Suppressor macrophage treated with lipopolysaccharide for 4 hours (primary cell): ENCODE data around the gene OR5L1.

Experiments
- DNase-seq: peaks from one replicate; pipeline ENCODE4 v3.0.0-alpha.2; 2020

The OR5L1 gene

DNA sequence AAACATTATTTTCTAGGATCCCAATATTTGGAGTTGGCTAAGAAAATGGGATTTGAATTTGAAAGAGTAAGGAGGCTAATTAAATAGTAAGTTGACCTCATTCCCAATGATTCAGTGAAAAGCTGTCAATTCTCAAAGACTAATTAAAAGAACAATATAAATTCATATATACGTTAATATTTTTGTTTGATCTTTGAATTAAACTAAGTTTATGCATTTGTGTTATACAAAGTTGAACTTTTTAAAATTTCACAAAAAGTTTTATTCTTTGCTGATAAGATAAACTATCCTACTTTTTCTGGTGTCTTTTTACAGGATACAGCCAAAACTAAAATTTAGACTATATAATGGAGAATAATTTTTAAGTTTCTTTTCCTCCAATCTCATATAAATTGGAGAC is at the start of gene OR5L1:
Gene OR5L1, plus strand, starts transcription at position 301 of the 400 bp plus-strand sequence. CDS start 100 bp downstream, outside the sequence.
- DNase-seq: no peak

DNA sequence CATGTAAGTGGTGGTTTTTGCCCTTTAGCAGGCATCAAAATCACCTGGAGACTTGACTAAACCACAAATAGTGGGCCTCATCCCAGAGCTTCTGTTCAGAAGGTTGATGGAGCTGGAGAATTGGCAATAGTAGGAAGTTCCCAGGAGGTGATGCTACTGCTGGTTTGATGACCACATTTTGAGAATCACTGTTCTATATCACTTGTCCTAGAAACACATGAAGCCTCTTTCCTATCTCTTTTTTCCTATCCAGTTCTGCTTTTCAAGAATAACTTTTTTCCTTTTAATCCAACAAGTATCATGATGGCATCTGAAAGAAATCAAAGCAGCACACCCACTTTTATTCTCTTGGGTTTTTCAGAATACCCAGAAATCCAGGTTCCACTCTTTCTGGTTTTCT is 38.0 kb upstream of the OR5L1 start, which contains the start of gene OR5D13:
Gene OR5D13, plus strand, starts transcription at position 301 of the 400 bp plus-strand sequence. Its CDS starts 0 bp downstream, at position 301.
- no peak for DNase-seq

DNA sequence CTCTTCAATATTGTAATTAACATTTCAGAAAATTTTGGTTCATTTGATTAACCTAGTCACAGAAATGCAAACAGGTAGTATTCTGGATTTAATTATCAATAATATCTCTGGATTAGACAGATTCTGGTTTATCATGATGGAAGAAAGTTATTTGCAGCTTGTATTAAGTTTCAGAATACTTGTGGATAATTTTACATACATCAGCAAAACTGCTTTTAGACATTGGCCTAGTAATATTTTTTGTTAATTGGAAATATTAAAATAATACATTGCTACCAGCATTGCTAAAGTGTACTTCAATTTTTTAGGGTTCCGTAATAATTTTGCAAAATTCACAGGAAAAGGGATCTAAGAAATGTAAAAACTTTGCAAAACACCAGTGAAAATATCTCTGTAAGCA is 19.6 kb upstream of the OR5L1 start:
- DNase-seq: no peak

DNA sequence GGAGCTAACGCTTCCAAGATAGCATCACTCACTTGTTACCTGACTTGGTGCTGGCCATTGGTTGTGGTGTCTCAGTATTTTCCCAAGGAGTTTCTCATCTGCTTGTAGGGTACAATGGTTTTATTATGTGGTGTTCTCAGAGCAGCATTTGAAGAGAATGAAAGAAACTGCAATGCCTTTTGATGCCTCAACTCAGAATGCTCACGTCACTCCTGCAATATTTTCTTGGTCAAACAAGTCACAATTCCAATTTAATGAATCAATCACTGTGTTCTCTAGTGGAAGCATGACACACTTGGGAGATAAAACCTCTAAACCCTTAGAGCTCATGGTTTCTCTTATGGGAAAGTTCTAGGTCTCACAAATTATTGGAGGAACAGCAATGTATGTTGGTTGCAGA is 17.8 kb upstream of the OR5L1 start:
- DNase-seq: no peak

DNA sequence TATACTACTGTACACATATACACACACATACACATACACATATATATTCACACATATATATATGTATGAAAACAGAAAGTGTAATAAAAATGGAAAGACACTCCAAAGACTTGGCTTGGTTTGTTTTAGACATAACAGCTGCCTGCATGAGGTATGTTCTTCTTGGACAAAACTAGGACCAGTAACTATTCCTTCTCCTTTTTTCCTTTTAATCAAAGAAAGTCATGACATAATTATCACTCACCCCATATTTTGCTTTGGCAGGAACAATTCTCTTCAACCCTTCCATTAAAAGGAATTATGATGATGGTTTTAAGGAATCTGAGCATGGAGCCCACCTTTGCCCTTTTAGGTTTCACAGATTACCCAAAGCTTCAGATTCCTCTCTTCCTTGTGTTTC is 15.9 kb upstream of the OR5L1 start, which contains the start of gene OR5D14:
Gene OR5D14, plus strand, starts transcription at position 301 of the 400 bp plus-strand sequence. Its CDS starts 0 bp downstream, at position 301.
- no peak for DNase-seq

DNA sequence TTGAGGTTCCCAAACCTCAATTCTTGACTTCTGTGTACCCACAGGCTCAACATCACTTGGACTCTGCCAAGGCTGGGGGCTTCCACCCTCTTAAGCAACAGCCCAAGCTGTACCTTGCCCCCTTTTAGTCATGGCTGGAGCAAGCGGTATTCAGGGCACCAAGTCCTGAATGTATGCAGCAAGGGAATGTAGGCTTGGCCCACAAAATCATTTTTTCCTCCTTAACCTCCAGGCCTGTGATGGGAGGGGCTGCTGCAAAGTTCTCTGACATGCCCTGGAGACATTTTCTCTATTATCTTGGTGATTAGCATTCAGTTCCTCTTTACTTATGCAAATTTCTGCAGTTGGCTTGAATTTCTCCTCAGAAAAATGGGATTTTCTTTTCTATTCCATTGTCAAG is 4.9 kb upstream of the OR5L1 start:
- DNase-seq: no peak

DNA sequence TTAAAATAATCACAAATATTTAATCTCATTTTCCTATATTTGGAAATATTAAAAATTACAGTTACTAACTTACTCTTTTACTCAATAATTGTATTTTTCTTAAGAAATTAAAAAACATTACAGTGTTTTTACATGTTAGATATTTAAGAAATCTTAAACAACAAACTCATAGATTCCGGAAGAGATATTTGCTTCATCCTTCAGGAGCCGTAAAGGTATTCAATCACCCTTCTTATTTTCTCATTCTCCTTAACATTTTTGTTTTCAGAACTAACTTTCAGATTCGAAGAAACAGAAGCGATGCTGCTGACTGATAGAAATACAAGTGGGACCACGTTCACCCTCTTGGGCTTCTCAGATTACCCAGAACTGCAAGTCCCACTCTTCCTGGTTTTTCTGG is 8.2 kb downstream of the OR5L1 start, which contains the start of gene OR5D18:
Gene OR5D18, plus strand, starts transcription at position 301 of the 400 bp plus-strand sequence. Its CDS starts 0 bp downstream, at position 301.
- no peak for DNase-seq

DNA sequence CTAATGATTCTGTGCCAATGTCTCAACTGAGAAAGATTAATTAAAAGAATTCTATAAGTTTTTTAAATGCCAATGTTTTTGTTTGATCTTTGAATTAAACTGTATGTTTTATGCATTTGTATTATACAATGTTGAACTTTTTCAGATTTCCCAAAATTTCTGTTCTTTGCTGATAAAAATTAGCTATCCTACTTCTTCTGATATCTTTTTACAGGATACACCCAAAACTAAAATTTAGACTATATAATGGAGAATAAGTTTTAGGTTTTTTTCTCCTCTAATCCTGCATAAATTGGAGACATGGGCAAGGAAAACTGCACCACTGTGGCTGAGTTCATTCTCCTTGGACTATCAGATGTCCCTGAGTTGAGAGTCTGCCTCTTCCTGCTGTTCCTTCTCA is 15.8 kb downstream of the OR5L1 start, which contains the start of gene OR5L2:
Gene OR5L2, plus strand, starts transcription at position 301 of the 400 bp plus-strand sequence. Its CDS starts 0 bp downstream, at position 301.
- DNase-seq: no peak

DNA sequence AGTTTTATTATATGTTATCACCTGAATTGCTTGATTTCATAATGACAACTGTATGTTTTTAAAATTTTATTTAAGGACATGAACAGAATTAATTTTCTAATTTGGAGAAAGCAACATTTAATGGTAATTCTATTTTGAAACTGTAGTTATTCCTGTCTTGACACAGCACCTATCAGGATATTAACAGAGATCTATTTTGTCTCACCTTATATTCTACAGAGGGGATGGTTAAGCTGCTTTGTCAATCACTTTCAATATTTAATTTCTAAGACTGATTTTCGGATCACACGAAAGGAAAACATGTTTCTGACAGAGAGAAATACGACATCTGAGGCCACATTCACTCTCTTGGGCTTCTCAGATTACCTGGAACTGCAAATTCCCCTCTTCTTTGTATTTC is 27.3 kb downstream of the OR5L1 start, which contains the start of gene OR5D16:
Gene OR5D16, plus strand, starts transcription at position 301 of the 400 bp plus-strand sequence. Its CDS starts 0 bp downstream, at position 301.
- no peak for DNase-seq

DNA sequence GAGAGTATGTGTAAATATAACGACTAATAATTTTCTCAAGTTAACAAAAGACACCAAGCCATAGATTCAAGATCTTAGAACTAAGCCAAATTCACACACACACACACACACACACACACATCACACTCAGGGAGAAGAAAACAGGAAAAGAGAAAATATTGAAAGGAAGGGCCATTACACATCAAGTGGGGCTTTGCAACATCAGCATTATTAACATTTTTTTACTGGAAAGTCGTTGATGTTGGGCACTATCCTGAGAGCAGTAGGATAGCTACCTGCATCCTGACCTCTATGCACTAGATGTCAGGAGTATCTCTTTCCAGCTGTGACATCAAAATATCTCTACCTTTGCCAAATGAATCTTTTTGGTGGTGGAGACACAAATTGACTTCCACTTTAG is 36.3 kb downstream of the OR5L1 start:
- no peak for DNase-seq

DNA sequence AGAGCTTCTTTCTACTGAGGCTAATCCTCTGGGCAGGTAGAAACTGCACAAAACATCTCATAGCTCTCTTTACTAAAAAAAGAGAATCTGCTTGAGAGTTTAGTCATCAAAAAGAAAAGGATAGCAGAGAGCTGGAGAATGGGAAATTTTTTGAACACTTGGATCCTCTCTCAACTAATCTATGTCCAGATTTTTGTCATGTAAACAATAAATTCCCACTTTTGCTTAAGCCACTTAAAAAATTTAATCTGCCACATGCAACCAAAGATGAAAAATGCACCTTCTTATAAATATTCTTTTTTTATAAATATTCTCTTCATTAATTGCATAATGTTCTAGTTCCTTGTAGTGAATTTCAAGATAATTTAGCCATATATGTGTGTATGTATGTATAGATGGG is 37.9 kb downstream of the OR5L1 start:
- no peak for DNase-seq

DNA sequence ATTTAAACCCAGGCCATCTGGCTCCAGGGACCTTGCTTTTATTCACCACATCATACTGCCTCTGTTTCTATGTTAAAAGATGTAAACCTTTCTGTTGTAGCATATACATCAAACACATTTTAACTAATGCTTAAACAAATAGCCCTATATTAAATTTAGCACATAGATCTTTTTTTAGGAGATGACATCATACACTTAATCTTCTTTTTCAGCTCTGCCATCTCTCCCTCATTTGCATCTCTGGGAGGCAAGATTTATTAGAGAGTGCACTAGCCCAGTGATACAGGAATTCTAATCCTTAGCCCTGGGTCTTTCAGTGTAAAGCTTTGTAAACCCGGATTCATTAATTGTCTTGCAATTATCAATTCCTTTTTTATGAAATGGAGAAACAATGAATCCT is 41.0 kb downstream of the OR5L1 start:
- DNase-seq: no peak

DNA sequence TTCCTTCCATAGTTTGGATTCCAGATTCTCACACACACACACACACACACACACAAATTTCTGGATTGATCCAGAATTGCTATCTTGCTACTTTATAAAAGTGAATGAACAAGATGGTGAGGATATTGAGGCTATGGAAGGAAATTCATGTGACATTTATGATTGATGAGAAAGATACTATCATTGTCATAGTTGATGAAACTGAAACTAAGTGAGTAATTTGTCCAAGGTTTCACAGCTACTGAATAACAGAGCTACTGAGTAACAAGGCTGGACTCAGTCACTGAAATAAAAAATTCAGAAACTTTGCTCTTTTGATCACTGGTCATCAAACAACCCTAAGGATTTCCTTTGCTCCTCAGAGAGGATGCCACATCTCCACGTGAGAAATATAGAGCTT is 43.5 kb downstream of the OR5L1 start:
- no peak for DNase-seq
